ENCODE measurements around the gene APC2.
"Not testable (repeated sequence)": the region's sequence is repeated elsewhere in the genome, so short reads cannot be mapped to it uniquely, and the experiment has no call there.

The APC2 gene

DNA sequence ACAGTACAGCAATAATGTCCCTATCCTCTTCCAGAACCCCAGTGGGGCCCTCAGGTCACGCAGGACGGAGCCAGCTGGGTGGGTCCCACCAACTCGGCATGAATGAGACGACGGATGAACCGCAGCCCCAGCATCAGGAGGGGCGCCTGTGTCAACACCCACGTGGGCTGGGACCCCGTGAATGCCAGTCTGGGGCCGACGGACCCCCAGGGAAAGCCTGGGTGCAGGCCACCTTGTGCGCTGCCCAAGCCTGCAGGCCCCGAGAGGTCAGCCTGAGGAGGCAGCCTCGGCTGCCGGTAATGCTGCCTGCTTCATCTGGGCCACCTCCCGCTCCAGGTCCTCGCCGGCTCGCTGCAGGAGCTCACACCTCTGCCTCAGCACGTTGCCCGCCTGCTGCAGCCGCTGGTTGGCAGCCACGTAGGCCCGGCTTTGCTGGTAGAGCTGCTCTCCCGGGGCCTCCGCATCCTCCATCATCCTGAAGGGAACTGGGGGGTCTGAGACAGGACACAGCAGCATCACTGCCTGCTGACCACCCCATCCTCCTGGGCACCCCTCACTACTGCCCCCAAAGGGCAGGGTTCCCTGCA lies 24.9 kb downstream of the APC2 start:
- DNase-seq: no peak
- TF ChIP-seq GATA1 (IDR thresholded peaks at IDR 0.05; ENCODE audit: low read depth, low read length) (no peak), POLR2A (IDR thresholded peaks at IDR 0.05; ENCODE audit: low read length) (no peak)

DNA sequence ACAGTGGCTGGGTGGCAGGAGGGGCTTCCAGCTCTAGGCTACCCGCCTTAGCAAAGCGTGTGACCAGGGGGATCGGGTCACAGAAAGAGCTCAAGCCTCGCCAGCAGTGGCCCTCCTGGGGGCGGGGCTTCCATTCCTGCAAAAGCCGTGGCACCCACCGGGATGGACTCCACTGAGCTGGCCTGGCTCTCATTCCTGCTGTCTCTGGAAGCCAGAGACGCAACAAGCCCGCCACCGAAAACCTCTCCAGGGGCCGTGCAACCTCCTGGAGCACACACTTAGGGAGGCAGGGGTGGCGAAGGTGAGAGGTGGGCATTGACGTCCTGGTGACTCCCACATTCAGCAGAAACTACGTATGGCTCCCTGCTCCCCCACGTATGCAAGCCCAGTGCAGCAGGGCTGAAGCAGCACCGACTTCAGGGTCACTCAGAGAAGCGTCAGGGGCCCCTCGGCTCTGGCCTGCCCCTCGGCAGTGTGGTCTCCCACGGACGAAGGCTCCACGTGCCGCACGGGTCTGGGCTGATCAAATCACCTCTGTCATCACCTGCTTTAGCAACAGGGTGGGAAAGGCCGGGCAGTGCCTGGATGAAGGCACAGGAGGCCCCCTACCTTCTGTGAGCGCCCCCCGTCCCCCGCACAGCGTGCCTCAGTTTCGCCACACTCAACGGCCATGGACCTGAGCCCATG lies 26.0 kb downstream of the APC2 start:
- DNase-seq: no peak
- no peak for TF ChIP-seq POLR2A (IDR thresholded peaks at IDR 0.05; ENCODE audit: low read length)
- TF ChIP-seq GATA1 (IDR thresholded peaks at IDR 0.05; ENCODE audit: low read depth, low read length): no peak

DNA sequence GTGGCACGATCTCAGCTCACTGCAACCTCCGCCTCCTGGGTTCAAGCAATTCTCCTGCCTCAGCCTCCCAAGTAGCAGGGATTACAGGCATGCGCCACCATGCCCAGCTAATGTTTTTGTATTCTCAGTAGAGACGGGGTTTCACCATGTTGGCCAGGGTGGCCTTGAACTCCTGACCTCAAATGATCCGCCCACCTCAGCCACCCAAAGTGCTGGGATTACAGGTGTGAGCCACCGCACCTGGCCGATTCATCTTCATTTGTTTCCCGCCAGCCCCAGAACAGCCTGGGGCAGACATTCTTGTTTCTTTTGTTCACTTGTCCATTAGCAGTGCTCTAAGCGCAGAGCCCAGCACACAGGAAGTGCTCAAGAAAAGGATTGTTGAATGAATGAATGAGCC lies 27.1 kb downstream of the APC2 start:
- DNase-seq: not testable (repeated sequence)

DNA sequence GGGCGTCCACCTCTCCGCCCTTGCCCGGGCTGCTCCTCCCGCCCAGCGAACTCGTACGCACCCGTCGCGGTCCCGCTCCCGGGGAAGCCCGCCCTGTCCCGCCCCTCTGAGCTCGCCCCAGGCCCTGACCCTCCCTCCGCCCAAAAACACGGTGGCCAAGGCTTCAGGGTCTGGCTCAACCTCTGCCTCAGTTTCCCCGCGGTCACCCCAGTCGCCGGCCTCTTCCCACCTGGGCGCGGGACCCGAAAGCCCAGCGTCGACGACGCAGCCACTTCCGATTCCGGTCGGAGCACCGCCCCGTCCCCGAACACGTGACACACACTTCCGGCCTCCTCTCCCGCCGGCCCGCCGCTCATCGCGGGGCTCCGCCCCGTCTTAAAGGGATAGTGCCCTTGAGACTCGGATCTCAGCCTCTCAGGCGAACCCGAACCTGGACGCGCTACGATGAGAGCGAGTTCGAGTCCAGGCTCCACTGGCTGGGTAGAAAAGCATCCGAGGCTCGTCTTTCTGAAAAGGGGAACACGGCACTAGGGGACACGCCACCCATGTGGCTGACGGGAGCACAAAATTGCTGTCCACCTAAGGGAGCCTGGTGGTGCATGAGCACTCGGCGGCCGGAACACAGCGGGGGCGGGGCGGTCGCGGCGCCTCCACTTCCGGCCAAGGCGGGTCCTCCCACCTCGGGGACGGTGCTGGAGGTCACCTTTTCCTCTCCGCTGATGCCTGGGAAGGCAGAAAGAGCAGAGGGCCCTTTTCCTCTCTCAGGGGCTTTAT lies 29.2 kb downstream of the APC2 start, which contains the start of gene C19orf25:
Gene C19orf25 (minus strand): TSS at position 282 of the 774 bp plus-strand sequence. CDS start 312 bp downstream, outside the sequence.
- TF ChIP-seq GATA1 (IDR thresholded peaks at IDR 0.05; ENCODE audit: low read depth, low read length) (no peak), POLR2A (IDR thresholded peaks at IDR 0.05; ENCODE audit: low read length) (peak; percentile 77)
- peak; percentile 95 to 96 for DNase-seq

DNA sequence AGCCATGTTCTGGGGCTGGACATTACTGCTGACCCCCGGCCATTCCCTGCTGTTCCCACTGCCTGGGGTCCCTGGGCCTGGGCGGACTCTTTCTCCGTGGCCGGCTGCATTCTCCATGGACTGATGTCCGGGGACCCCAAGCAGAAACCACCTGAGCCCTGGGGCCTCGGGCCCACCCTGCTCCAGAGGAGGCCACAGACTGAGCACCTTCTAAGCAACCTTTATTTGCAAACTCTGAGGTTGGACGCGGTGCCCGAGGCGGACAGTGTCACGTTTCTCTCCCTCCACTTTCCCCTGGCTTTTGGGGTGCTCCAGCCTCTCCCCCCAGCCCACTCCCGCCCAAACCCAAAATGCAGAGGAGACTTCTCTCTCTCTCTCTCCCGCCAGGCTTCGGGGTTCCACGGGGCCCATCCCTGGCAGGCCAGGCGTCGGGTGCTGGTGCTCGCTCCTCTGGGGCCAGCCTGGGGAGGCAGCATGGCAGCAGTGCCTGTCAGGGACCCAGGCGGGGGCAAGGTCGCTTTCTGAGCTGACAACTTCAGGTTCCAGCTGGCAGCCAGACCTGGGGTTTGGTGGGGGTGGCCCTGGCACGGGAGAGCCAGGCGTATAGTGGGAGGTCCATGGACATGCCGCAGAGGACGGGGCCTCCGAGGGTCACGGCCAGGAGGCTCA lies 31.4 kb downstream of the APC2 start:
- DNase-seq: no peak
- TF ChIP-seq POLR2A (IDR thresholded peaks at IDR 0.05; ENCODE audit: low read length) (no peak), GATA1 (IDR thresholded peaks at IDR 0.05; ENCODE audit: low read depth, low read length) (no peak)

DNA sequence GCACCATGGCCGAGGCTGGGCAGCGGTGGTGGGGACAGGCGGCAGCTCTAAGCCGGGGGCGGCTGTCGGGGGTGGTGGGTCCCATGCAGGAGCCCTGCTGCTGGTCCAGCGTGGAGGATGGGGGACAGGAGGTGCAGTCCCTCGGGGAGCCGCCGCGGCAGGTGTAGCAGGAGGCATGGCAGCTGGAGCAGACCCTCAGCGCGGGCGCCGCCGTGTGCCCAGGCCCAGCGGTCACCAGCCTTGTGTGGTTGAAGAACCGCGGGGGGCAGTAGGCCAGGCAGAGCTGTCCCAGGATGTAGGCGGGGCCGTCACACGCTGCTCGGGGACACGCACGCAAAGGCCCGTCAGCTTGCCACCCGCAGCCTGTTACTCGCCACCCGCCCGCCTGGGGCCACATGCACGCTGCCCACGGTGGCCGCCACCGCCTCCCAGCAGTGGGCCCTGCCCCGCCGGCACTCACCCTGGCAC lies 32.0 kb downstream of the APC2 start:
- TF ChIP-seq GATA1 (IDR thresholded peaks at IDR 0.05; ENCODE audit: low read depth, low read length): no peak
- DNase-seq: no peak

DNA sequence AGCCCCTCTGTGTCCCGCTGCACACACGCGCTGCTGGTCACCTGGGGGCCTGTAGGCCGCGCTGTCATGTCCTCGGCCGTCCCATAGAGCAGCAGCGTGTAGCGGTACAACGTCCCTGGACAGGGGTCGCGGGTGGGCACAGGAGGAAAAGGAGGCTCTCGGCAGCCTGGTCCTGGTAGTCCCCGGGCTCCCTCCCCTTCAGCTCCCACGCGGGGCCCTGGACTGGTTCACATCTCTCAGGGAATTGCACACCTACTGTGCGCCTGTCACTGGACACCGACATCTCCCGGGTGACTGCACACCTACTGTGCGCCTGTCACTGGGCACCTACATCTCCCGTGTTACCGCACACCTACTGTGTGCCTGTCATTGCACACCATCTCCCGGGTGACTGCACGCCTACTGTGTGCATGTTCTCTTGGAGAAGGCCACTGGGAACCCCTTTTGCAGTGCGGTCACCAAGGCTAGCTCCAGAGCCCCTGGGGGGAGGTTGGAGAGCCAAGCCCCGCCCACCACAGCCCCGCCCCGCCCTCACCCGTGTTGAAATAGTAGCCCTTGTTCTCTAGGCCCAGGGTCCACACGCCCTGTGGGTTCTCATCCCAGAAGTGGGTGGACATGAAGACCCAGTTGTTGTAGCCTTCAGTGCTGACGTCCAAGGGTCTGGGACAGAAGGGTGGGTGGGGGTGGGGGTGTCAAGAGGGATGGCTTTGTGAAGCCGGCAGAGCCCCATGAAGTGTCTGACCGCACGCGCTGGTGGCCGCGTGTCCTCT lies 32.6 kb downstream of the APC2 start:
- TF ChIP-seq POLR2A (IDR thresholded peaks at IDR 0.05; ENCODE audit: low read length) (no peak), GATA1 (IDR thresholded peaks at IDR 0.05; ENCODE audit: low read depth, low read length) (no peak)
- DNase-seq: no peak

DNA sequence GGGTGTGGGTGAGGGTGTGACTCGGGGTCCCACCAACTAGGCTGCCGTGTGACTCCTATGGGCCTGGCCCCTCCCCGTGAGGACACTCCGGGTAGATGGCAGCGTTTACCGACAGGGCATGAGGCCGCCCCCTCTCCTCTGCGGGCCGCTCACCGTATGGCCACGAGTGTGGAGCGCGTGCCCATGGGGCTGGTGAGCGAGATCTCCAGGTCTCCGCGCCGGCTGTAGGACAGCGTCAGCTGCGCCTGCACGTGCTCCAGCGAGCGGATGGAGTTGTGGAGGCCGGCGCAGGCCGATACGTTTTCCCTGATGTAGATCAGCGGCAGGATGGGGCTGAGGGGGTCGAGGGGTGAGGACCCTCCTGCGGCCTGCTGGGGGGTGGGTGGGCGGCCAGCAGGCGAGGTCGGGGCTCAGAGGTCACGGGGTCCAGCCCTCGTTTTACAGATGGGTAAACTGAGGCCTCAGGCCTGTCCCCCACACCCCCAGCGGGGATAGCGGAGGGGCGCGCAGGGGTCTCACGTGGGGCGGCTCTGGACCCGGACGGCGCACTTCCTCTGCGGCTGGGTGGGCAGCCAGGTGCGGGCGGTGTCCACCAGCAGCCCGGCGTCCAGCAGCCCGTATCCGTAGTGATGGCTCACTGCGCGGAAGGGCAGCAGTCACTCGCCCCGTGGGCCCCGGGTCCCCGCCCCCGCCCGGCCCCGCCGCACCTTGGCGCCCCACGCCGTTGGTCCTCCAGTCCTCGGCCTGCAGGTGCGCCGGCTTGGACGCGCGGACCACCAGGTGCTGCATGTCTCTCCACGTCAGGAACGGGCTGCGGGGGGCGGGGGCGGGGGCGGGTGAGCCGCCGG lies 33.4 kb downstream of the APC2 start:
- DNase-seq: no peak
- TF ChIP-seq GATA1 (IDR thresholded peaks at IDR 0.05; ENCODE audit: low read depth, low read length) (no peak), POLR2A (IDR thresholded peaks at IDR 0.05; ENCODE audit: low read length) (no peak)

DNA sequence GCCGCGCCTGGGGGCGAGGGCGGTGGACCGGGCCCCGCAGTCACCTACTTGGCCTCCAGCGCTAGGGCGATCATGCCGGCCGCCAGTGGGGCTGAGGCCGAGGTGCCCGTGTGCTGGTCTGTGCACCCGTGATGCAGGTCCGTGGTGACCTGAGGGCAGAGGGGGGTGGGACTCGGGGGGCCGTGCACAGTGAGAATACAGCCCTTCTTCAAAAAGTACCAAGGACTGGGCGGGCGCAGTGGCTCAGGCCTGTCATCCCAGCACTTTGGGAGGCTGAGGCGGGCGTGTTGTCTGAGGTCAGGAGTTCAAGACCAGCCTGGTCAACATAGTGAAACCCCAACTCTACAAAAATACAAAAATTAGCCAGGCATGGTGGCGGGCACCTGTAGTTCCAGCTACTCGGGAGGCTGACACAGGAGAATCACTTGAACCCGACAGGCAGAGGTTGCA lies 34.1 kb downstream of the APC2 start:
- TF ChIP-seq GATA1 (IDR thresholded peaks at IDR 0.05; ENCODE audit: low read depth, low read length) (no peak), POLR2A (IDR thresholded peaks at IDR 0.05; ENCODE audit: low read length) (no peak)
- no peak for DNase-seq

DNA sequence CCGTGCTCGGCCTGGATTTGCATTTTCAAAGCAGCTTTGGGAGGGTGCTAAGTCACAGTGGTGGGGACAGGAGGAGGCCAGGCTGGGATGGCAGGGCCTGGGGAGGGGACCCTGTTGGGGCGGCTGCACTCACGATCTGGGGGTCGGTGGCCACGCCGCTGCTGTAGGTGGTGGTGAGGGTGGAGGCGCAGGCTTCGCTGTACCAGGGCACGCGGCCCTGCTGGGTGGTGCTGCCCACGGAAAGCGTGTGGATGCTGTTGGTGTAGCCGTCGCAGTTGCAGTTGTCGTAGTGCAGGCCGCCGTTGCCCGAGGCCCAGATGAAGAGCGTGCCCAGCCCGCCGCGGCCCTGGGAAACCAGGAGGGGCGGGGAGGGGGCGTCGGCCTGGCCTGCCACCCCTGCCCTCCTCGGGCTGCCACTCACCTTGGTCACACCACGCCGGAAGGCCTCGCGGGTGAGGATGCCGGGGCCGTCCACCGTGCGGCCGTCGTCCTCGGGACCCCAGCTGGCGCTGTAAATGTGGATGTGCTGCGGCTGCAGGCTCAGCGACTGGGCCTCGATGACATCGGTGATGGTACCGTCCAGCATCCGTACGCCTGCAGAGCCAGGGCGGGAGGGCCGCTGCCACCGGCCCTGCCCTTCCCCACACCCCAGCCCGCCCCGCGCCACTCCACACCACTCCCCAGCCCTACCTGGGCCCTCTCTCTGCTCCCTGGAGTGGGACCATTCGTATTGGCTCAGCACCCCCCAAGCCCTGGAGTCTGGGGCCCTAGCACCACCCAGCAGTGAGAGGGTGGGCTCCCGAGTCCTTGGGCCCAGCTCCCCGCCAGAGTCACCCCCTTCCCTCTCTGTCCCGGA lies 37.0 kb downstream of the APC2 start:
- no peak for TF ChIP-seq GATA1 (IDR thresholded peaks at IDR 0.05; ENCODE audit: low read depth, low read length)
- DNase-seq: no peak

DNA sequence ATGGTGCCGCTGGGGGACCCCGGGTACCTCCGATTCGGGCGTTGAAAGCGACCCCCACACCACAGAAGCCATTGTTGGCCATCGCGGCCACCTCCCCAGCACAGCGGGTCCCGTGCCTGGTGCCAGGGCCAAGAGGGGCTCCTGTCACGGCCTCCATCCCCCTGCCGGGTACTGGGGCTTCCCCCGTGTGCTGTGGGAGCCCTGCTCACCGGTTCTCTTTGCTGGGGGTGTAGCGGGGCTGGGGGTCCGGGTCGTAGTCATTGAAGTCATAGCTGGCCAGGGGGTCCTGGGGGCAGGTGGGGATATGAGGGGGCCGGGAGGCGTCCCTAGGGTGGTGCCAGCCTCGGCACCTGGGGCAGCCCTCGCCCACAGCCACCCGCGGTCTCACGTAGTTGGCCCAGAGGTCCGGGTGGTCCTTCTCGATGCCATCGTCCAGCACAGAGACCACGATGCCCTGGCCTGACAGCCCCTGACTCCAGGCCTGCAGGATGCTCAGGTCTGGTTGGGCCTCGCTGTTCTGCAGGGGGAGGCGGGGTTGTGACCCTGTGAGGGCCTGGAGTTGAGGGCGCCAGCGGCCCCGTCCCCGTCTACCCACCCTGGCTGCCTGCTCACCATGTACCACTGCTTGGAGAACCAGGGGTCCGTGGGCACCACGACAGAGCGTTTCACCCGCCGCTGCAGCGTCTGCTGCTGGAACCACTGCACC lies 37.8 kb downstream of the APC2 start:
- TF ChIP-seq GATA1 (IDR thresholded peaks at IDR 0.05; ENCODE audit: low read depth, low read length): no peak
- no peak for DNase-seq
